K562 (cell line): ENCODE results near the gene RAP1GDS1.

Experiments
- FOS ChIP-seq: IDR thresholded peaks from 3 replicates; pipeline ENCODE4 v1.6.1; 2011; ENCODE audit not compliant: insufficient read length; ENCODE audit errors: extremely low read depth
- JUNB ChIP-seq: fragments of 450-650 bp; formaldehyde crosslinking; conservative IDR thresholded peaks from 2 replicates; pipeline ENCODE4 v1.4.0; 2020; ENCODE audit warnings: mild to moderate bottlenecking
- KLF1 ChIP-seq: fragments of 450-650 bp; IDR thresholded peaks from 2 replicates; pipeline ENCODE4 v1.6.1; 2016; ENCODE audit warnings: missing genetic modification characterization, missing compliant biosample characterization
- NFIC ChIP-seq: fragments of 450-650 bp; IDR thresholded peaks from 2 replicates; pipeline ENCODE4 v1.6.1; 2017; ENCODE audit warnings: mild to moderate bottlenecking, inconsistent platforms
- POLR3A ChIP-seq: IDR thresholded peaks from 2 replicates; pipeline ENCODE4 v1.6.1; 2011; ENCODE audit warnings: borderline replicate concordance, mild to moderate bottlenecking, moderate library complexity; ENCODE audit not compliant: insufficient read length, insufficient read depth; ENCODE audit errors: extremely low read depth
- SMARCC2 ChIP-seq: fragments of 450-650 bp; IDR thresholded peaks from 2 replicates; pipeline ENCODE4 v1.6.1; 2017; ENCODE audit warnings: antibody characterized with exemption, moderate library complexity, mild to moderate bottlenecking, low read depth
- SOX6 ChIP-seq: fragments of 450-650 bp; IDR thresholded peaks from 2 replicates; pipeline ENCODE4 v1.6.1; 2014; ENCODE audit warnings: mild to moderate bottlenecking
- YY1 ChIP-seq, 3 experiments: IDR thresholded peaks; 2 replicates each; pipeline ENCODE4 v1.6.1; 2011; ENCODE audit warnings: low read length in 2 of 3, mild to moderate bottlenecking in 2 of 3, moderate library complexity in 2 of 3, borderline replicate concordance in 1 of 3, control low read depth in 1 of 3, low read depth in 1 of 3; ENCODE audit not compliant: insufficient read depth in 3 of 3, insufficient replicate concordance in 2 of 3, control insufficient read depth in 1 of 3, insufficient read length in 1 of 3; ENCODE audit errors: extremely low read depth in 1 of 3
- TF ChIP-seq, protein P1 (sequence below), 3 experiments: IDR thresholded peaks in 2 of 3; conservative IDR thresholded peaks in 1 of 3; 2 replicates each; pipeline ENCODE4 v1.5.1; 2011 to 2012; ENCODE audit warnings: low read length in 3 of 3, mild to moderate bottlenecking in 3 of 3, control low read depth in 2 of 3, improper control_type of control experiment in 1 of 3, inconsistent platforms in 1 of 3, low read depth in 1 of 3, mixed read lengths in 1 of 3, moderate library complexity in 1 of 3; ENCODE audit not compliant: insufficient read depth in 2 of 3
- TF ChIP-seq, protein P2 (sequence below): sonication (generic); formaldehyde crosslinking; IDR thresholded peaks from 2 replicates; pipeline ENCODE4 v1.8.1; 2022; ENCODE audit warnings: missing genetic modification reagents
- TF ChIP-seq, protein P3 (sequence below), 2 experiments: fragments of 450-650 bp; conservative IDR thresholded peaks; 2 replicates each; pipeline ENCODE4 v1.6.1; 2017; ENCODE audit warnings: mild to moderate bottlenecking in 2 of 2, moderate library complexity in 2 of 2
- TF ChIP-seq, protein P4 (sequence below), 3 experiments: fragments of 200-800 bp in 1 of 3; fragments of 250-450 bp in 1 of 3; fragments of 450-650 bp in 1 of 3; sonication (Bioruptor Pico) in 1 of 3; sonication (Bioruptor generic) in 1 of 3; formaldehyde crosslinking in 1 of 3; IDR thresholded peaks; 2 replicates each; pipeline versions ENCODE4 v1.6.1 to v1.8.0; 2016 to 2022; ENCODE audit warnings: mild to moderate bottlenecking in 2 of 3, missing genetic modification characterization in 2 of 3, missing compliant biosample characterization in 1 of 3, moderate library complexity in 1 of 3
- TF ChIP-seq, protein P5 (sequence below), 2 experiments: fragments of 450-650 bp; IDR thresholded peaks; 2 replicates each; pipeline ENCODE4 v1.6.1; 2016; ENCODE audit warnings: mild to moderate bottlenecking in 2 of 2, borderline replicate concordance in 1 of 2, low read depth in 1 of 2, moderate library complexity in 1 of 2

DNA sequence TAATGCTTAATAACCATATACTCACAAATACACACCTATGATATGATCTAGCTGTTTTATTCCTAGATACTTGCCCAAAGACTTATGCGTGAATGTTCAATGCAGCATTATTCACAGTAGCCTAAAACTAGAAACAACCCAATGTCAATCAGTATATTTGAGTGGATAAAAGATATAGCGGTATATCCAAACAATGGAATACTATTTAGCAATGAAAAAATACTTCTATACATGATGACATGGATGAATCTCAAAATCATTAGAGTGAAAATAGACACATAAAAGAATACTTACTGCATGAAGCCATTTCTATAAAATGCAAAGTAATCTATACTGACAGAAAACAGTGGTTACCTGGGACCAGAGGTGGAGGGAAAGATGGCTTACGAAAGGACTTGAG, 108.1 kb downstream of the RAP1GDS1 start:
- TF ChIP-seq, protein P1, sequence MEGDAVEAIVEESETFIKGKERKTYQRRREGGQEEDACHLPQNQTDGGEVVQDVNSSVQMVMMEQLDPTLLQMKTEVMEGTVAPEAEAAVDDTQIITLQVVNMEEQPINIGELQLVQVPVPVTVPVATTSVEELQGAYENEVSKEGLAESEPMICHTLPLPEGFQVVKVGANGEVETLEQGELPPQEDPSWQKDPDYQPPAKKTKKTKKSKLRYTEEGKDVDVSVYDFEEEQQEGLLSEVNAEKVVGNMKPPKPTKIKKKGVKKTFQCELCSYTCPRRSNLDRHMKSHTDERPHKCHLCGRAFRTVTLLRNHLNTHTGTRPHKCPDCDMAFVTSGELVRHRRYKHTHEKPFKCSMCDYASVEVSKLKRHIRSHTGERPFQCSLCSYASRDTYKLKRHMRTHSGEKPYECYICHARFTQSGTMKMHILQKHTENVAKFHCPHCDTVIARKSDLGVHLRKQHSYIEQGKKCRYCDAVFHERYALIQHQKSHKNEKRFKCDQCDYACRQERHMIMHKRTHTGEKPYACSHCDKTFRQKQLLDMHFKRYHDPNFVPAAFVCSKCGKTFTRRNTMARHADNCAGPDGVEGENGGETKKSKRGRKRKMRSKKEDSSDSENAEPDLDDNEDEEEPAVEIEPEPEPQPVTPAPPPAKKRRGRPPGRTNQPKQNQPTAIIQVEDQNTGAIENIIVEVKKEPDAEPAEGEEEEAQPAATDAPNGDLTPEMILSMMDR (IDR thresholded peaks at IDR 0.05 in 2 of 3, conservative IDR thresholded peaks at IDR 0.05 in 1 of 3; ENCODE audit: insufficient read depth in 2 of 3, low read depth in 1 of 3, low read length in 3 of 3): no peak
- TF ChIP-seq, protein P2, sequence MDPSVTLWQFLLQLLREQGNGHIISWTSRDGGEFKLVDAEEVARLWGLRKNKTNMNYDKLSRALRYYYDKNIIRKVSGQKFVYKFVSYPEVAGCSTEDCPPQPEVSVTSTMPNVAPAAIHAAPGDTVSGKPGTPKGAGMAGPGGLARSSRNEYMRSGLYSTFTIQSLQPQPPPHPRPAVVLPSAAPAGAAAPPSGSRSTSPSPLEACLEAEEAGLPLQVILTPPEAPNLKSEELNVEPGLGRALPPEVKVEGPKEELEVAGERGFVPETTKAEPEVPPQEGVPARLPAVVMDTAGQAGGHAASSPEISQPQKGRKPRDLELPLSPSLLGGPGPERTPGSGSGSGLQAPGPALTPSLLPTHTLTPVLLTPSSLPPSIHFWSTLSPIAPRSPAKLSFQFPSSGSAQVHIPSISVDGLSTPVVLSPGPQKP: no peak
- TF ChIP-seq, protein P3, sequence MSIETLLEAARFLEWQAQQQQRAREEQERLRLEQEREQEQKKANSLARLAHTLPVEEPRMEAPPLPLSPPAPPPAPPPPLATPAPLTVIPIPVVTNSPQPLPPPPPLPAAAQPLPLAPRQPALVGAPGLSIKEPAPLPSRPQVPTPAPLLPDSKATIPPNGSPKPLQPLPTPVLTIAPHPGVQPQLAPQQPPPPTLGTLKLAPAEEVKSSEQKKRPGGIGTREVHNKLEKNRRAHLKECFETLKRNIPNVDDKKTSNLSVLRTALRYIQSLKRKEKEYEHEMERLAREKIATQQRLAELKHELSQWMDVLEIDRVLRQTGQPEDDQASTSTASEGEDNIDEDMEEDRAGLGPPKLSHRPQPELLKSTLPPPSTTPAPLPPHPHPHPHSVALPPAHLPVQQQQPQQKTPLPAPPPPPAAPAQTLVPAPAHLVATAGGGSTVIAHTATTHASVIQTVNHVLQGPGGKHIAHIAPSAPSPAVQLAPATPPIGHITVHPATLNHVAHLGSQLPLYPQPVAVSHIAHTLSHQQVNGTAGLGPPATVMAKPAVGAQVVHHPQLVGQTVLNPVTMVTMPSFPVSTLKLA (conservative IDR thresholded peaks at IDR 0.05): no peak
- no peak for TF ChIP-seq POLR3A
- TF ChIP-seq, protein P4, sequence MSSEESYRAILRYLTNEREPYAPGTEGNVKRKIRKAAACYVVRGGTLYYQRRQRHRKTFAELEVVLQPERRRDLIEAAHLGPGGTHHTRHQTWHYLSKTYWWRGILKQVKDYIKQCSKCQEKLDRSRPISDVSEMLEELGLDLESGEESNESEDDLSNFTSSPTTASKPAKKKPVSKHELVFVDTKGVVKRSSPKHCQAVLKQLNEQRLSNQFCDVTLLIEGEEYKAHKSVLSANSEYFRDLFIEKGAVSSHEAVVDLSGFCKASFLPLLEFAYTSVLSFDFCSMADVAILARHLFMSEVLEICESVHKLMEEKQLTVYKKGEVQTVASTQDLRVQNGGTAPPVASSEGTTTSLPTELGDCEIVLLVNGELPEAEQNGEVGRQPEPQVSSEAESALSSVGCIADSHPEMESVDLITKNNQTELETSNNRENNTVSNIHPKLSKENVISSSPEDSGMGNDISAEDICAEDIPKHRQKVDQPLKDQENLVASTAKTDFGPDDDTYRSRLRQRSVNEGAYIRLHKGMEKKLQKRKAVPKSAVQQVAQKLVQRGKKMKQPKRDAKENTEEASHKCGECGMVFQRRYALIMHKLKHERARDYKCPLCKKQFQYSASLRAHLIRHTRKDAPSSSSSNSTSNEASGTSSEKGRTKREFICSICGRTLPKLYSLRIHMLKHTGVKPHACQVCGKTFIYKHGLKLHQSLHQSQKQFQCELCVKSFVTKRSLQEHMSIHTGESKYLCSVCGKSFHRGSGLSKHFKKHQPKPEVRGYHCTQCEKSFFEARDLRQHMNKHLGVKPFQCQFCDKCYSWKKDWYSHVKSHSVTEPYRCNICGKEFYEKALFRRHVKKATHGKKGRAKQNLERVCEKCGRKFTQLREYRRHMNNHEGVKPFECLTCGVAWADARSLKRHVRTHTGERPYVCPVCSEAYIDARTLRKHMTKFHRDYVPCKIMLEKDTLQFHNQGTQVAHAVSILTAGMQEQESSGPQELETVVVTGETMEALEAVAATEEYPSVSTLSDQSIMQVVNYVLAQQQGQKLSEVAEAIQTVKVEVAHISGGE (CRISPR knock-in tag; IDR thresholded peaks at IDR 0.05): no peak
- TF ChIP-seq NFIC: no peak
- no peak for TF ChIP-seq YY1 (IDR thresholded peaks at IDR 0.05; ENCODE audit: borderline replicate concordance in 1 of 3, control insufficient read depth in 1 of 3, extremely low read depth in 1 of 3, insufficient read depth in 3 of 3, insufficient read length in 1 of 3, insufficient replicate concordance in 2 of 3, low read depth in 1 of 3, low read length in 2 of 3)
- TF ChIP-seq FOS: no peak
- no peak for TF ChIP-seq SMARCC2
- no peak for TF ChIP-seq SOX6
- TF ChIP-seq, protein P5, sequence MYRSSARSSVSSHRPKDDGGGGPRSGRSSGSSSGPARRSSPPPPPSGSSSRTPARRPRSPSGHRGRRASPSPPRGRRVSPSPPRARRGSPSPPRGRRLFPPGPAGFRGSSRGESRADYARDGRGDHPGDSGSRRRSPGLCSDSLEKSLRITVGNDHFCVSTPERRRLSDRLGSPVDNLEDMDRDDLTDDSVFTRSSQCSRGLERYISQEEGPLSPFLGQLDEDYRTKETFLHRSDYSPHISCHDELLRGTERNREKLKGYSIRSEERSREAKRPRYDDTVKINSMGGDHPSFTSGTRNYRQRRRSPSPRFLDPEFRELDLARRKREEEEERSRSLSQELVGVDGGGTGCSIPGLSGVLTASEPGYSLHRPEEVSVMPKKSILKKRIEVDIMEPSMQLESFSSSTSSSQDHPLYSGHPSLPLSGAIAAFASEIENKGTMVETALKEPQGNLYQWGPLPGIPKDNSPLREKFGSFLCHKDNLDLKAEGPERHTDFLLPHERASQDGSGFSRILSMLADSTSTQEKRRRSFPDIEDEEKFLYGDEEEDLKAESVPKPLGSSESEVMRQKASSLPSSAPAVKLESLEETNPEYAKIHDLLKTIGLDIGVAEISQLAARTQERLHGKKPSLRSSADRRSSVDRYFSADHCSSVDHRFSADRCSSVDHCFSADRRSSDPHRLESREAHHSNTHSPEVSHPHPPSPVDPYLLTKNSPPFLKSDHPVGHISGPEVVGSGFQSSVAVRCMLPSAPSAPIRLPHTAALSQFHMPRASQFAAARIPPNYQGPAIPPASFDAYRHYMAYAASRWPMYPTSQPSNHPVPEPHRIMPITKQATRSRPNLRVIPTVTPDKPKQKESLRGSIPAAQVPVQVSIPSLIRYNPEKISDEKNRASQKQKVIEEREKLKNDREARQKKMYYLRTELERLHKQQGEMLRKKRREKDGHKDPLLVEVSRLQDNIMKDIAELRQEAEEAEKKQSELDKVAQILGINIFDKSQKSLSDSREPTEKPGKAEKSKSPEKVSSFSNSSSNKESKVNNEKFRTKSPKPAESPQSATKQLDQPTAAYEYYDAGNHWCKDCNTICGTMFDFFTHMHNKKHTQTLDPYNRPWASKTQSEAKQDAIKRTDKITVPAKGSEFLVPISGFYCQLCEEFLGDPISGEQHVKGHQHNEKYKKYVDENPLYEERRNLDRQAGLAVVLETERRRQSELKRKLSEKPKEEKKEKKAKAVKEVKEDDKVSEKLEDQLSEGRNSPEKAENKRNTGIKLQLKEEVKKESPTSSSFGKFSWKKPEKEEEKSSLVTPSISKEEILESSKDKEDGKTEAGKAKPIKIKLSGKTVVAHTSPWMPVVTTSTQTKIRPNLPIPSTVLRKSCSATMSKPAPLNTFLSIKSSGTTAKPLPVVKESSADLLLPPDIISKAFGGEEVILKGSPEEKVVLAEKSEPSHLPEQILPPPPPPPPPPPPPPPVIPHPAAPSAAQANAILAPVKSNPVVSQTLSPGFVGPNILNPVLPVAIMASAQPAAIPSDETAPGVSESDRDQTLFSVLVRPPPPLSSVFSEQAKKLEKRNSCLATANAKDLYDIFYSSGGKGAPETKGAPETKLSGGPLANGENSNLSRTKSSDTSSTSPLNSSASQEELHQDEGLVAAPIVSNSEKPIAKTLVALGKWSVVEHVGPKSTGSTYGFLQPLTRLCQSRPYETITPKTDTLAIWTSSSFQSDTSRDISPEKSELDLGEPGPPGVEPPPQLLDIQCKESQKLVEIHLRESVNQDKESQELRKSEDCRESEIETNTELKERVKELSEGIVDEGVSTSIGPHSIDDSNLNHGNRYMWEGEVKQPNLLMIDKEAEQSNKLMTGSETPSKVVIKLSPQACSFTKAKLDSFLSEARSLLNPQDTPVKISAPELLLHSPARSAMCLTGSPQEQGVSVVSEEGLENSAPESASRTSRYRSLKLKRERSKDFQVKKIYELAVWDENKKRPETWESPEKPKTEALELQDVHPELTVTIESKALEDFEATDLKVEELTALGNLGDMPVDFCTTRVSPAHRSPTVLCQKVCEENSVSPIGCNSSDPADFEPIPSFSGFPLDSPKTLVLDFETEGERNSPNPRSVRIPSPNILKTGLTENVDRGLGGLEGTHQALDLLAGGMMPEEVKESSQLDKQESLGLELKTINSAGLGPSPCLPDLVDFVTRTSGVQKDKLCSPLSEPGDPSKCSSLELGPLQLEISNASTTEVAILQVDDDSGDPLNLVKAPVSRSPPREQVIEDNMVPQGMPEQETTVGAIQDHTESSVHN (IDR thresholded peaks at IDR 0.05; ENCODE audit: borderline replicate concordance in 1 of 2, low read depth in 1 of 2): no peak
- TF ChIP-seq KLF1 (tag): no peak
- no peak for TF ChIP-seq JUNB (CRISPR knock-in tag)
